Small intestine (tissue), 7 donors: ENCODE measurements around the gene CCDC177. TPM values are rescaled to one million over a fixed set of nuclear protein-coding genes. Genes with fewer than 3 reads are reported as not detected.

ENCODE experiments used
- DNase-seq, 2 donors: peaks; one replicate each; pipeline versions ENCODE4 v3.0.0 to v3.0.0-alpha.2; 2013
- FAIRE-seq: peaks from 2 replicates; lab custom pipeline; 2012; peaks lifted over from hg19 to GRCh38; lab: Jason Lieb, UNC
- H3K27ac ChIP-seq, 3 donors: one replicate each; pipeline ENCODE4 v1.5.1; 2013; ENCODE audit warnings: low read length in 2 of 3, mild to moderate bottlenecking in 2 of 3, control low read depth in 1 of 3, inconsistent platforms in 1 of 3, low read depth in 1 of 3, moderate library complexity in 1 of 3
- H3K27me3 ChIP-seq, 3 donors: one replicate each; pipeline ENCODE4 v1.6.1; 2013; ENCODE audit warnings: low read length in 3 of 3, inconsistent platforms in 1 of 3; ENCODE audit not compliant: control insufficient read depth in 3 of 3, insufficient read depth in 3 of 3
- H3K36me3 ChIP-seq, 3 donors: one replicate each; pipeline ENCODE4 v1.6.1; 2013; ENCODE audit warnings: low read length in 3 of 3, inconsistent platforms in 1 of 3, low read depth in 1 of 3, mild to moderate bottlenecking in 1 of 3, moderate library complexity in 1 of 3; ENCODE audit not compliant: control insufficient read depth in 3 of 3, insufficient read depth in 2 of 3
- H3K4me1 ChIP-seq, 3 donors: one replicate each; pipeline ENCODE4 v1.6.1; 2013; ENCODE audit warnings: low read length in 2 of 3, inconsistent platforms in 1 of 3, low read depth in 1 of 3, mild to moderate bottlenecking in 1 of 3, moderate library complexity in 1 of 3; ENCODE audit not compliant: control insufficient read depth in 3 of 3, insufficient read depth in 2 of 3
- H3K4me3 ChIP-seq, 3 donors: one replicate each; pipeline ENCODE4 v1.5.1; 2013; ENCODE audit warnings: low read length in 3 of 3, control low read depth in 1 of 3, inconsistent platforms in 1 of 3, low read depth in 1 of 3, mild to moderate bottlenecking in 1 of 3, moderate library complexity in 1 of 3
- H3K9me3 ChIP-seq, 2 donors: one replicate each; pipeline ENCODE4 v1.6.1; 2013; ENCODE audit warnings: low read depth in 1 of 2, low read length in 1 of 2; ENCODE audit not compliant: control insufficient read depth in 2 of 2, insufficient read depth in 1 of 2
- WGBS, 3 donors: extraction: QIAGEN DNeasy Blood & Tissue Kit; methylation state at CpG; one replicate each; pipeline ENCODE4 v1.1.7; 2013; 5-methylcytosine and 5-hydroxymethylcytosine counted together
- polyA plus RNA-seq, 4 donors: library from polyadenylated mRNA; stranded (reverse) in 3 of 4; unstranded in 1 of 4; fragments of 200-250 nt in 3 of 4; fragments of 120-200 nt in 1 of 4; gene quantifications; one replicate each; pipeline versions ENCODE4 v1.2.1 to v1.2.3, GENCODE V29; 2013
- donor health status: healthy with polysubstance abuse.
- donor health status: control.
- donor health status: control.
- donor health status: Bipolar disorder and iron deficiency.
- donor health status: healthy.

CCDC177 gene
- polyA plus RNA-seq, 4 donors, result 0.01 to 0.03 TPM; not detected in 2

DNA sequence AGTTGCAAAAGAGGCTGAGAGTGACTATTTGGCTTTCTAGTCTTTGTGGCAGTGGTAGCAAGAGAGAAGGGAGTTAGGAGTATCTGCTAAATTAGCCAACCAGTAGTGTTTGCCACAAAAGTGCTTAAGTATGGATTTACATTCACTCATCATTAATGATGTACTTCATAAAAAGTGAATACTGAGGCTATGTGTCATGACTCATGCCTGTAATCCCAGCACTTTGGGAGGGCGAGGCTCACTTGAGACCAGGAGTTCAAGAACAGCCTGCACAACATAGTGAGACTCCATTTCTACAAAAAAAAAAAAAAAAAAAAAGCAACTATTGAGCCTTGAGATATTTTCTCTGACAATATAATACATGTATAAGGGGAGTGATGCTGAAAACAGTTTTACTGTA, 36.8 kb downstream of the CCDC177 start:
- no peak for FAIRE-seq

DNA sequence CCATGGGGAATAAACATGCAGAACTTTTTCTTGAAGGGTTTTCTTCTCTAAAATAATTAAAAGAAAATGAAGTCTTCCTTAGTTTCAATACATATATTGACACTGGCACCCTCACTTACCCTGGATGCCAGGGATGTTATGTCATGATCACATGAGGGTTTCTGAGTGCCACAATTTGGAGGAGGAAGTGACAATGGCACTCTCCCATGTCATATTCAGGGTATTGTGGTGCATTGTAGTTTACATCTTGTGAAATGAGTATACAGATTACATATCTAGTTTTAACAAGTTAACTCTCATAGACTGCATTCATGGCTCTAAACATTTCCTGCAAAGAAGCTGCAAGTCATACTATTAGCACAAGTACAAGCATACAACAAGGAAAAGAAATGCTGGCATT, 37.7 kb downstream of the CCDC177 start:
- DNase-seq (no peak), FAIRE-seq (no peak)
- Histone ChIP-seq H3K27me3 (no peaks in the 10 kb centered on the region), H3K27ac (no peak overlapping the region), H3K9me3 (no peaks in the 10 kb centered on the region), H3K4me3 (no peak overlapping the region), H3K36me3 (no peaks in the 10 kb centered on the region), H3K4me1 (no peaks in the 10 kb centered on the region)

More for the DNA sequence above, 36.8 kb downstream of the CCDC177 start:
- Histone ChIP-seq H3K9me3 (no peaks in the 10 kb centered on the region), H3K36me3 (no peaks in the 10 kb centered on the region), H3K4me1 (no peaks in the 10 kb centered on the region), H3K27ac (no peak overlapping the region), H3K27me3 (peaks cover 0 to under 1% (median 0%) of the 10 kb centered on the region in 3 donors), H3K4me3 (no peak overlapping the region)
- DNase-seq, result no peak
- WGBS, 3 donors, result 58 to 85% (median 71%) methylated on average over 1 of the region's 1 CpG

DNA sequence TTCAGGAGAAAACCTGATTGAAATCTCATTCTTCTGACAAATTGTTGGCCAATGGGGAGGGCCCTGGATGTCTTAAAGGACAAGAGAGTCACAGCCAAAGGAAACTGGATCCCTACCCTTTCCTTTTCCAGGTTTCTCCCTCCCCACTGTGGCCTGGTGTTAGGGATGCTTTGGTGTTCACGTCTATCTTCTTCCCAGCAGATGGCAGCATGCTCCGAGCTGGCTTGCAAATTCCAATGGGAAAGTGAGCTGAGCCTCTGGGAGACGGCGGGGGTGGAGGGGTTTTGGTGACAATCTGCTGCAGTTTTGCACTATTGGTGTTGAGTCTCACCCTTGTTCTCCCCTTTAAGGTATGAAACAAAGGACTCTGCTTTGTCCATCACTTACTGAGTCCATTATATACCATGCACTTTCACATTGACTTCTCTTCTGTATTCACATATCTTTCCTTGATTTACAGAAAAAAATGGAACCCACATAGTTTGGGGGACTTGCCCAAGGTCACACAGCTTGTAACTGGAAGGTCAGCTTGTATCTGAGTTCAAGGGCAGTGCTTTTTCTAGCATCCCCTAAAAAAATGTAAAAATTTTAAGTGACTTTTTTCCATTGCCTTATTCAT, 39.3 kb downstream of the CCDC177 start:
- no peaks in the 10 kb centered on the region for H3K9me3 ChIP-seq
- DNase-seq (peak; percentile 40 to 51), FAIRE-seq (no peak)
- 3 to 5% (median 5%) methylated on average over 4 of the region's 4 CpGs for WGBS, 3 donors
- no peak overlapping the region for H3K27ac ChIP-seq
- no peaks in the 10 kb centered on the region for H3K4me1 ChIP-seq
- H3K27me3 ChIP-seq, result no peaks in the 10 kb centered on the region
- H3K4me3 ChIP-seq, result no peak overlapping the region
- no peaks in the 10 kb centered on the region for H3K36me3 ChIP-seq

DNA sequence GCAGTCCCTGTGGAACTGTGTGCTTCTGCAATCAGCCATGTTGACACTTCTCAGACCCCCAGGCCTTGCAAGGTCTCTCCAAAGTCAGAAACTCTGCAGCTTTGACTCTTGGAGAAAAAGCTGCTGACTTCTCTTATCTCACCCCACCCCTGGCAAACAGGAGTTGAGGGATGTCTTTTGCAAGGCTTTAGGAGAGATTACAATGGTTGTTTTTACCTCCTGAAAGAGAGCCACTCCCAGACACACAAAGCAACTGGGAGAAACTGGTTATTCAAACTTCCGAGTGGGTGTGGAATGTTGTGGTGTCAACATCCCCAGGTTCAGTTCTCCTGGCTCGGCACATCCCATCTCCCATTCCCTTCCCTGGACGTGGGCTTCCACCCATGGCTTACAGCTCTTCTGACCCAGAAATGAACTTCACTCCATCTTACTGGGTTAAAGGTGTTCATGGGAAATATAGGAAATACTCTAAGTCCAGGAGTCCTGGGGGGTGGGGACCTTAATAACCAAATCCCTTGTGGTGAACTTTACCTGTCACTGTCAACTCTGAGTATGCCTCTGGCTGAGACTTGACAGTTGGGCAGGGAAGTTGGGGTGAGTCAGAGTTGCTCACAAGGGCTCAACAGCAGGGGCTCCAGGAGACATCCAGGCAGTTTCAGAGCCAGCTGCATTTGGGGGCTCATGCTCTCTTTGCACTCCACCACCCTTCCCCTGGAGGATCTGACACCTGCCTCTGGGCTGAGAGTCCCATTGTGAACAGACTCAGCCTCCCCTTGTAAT, 41.9 kb downstream of the CCDC177 start:
- H3K27me3 ChIP-seq, result no peaks in the 10 kb centered on the region
- H3K27ac ChIP-seq, result no peak overlapping the region
- WGBS, 3 donors, result 27 to 48% (median 29%) methylated on average over 3 of the region's 3 CpGs
- H3K9me3 ChIP-seq, result no peaks in the 10 kb centered on the region
- H3K36me3 ChIP-seq, result no peaks in the 10 kb centered on the region
- DNase-seq (peak in 1 of 2 donors; percentile 23), FAIRE-seq (no peak)
- H3K4me3 ChIP-seq, result no peak overlapping the region
- no peaks in the 10 kb centered on the region for H3K4me1 ChIP-seq

DNA sequence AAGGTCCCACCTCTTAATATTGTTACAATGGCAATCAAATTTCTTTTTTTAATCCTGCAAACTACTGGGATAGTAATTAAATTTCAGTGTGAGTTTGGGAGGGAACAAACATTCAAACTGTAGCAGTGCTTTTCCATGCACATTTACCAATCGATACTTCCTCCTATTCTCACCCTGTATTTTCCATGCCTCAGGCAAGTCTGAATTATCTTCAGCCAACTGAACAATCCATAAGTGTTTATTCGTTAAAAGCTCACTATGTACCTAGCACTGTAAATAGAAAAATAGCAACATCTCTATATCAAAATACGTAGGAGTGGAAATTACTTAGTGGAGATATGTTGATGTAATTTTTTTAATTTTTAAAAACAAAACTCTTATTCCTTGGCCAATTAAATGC, 43.5 kb downstream of the CCDC177 start:
- FAIRE-seq (no peak), DNase-seq (no peak)
- Histone ChIP-seq H3K27ac (no peak overlapping the region), H3K36me3 (no peaks in the 10 kb centered on the region), H3K4me3 (no peak overlapping the region), H3K4me1 (no peaks in the 10 kb centered on the region), H3K27me3 (no peaks in the 10 kb centered on the region), H3K9me3 (no peaks in the 10 kb centered on the region)
- WGBS, 3 donors, result 83 to 88% (median 84%) methylated on average over 3 of the region's 3 CpGs

DNA sequence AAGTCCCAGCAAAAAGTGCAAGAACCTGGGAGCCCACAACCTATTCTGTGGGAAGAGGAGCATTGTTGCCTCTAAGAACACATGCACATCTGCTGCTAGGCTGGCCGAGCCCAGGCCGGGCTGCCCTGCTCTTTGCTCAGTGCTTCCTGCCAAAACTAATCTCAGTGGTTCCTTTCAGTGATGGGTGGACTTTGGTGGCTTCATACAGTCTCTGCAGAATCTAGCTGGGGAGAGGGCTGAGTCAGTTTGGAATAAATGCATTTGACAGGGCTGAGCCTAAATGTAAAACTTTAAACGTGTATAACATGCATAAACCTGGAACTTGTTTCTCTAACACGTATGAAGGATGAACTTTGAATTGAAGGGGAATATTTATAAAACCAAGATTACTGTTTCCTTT, 44.6 kb downstream of the CCDC177 start:
- Histone ChIP-seq H3K27me3 (no peaks in the 10 kb centered on the region), H3K36me3 (no peaks in the 10 kb centered on the region), H3K27ac (no peak overlapping the region), H3K4me3 (no peak overlapping the region), H3K9me3 (no peaks in the 10 kb centered on the region), H3K4me1 (no peaks in the 10 kb centered on the region)
- DNase-seq (no peak), FAIRE-seq (no peak)
- WGBS, 3 donors, result 31 to 52% (median 32%) methylated on average over 4 of the region's 4 CpGs

DNA sequence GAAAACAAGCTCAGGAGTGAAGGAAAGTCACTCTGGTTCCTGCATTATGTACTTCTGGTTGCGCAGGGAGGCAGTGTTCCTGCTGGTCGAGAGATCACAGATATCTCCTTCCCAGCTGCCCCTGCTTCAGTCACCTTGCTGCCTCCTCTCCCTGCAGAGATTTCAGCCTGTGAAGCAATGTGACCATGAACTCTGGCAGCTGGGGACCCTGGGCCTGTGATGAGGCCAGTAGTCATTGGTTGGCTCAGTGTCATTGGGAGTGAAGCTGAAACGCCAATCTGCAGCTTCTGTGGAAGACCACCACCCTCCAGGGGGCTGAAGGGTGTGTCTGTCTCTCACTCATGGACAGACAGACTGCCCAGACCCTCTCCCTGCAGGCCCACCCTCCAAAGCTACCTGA, 45.1 kb downstream of the CCDC177 start:
- no peak overlapping the region for H3K27ac ChIP-seq
- no peak for DNase-seq
- WGBS, 3 donors, result 87% methylated on average over 3 of the region's 3 CpGs
- no peaks in the 10 kb centered on the region for H3K36me3 ChIP-seq
- no peaks in the 10 kb centered on the region for H3K27me3 ChIP-seq
- no peak for FAIRE-seq
- H3K4me1 ChIP-seq, result no peaks in the 10 kb centered on the region
- H3K9me3 ChIP-seq, result no peaks in the 10 kb centered on the region
- no peak overlapping the region for H3K4me3 ChIP-seq

DNA sequence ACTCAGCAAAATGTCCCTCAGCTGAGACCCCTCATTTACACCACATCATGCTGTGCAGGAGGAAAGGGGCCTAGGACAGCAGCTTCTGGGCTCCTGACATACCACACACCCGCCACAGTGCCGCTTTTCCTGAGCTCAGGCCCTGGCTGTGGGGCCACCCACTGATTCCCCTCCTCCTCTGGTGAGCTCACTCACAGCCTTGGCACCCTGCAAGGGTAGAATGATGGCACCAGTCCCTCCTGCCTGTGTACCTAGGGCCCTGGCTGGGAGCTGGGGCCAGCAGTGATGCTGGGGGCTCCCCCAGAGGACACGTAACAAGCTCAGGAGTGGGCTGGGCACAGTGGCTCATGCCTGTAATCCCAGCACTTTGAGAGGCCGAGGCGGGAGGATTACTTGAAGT, 45.7 kb downstream of the CCDC177 start:
- FAIRE-seq (no peak), DNase-seq (no peak)
- Histone ChIP-seq H3K4me1 (no peaks in the 10 kb centered on the region), H3K4me3 (no peak overlapping the region), H3K36me3 (no peaks in the 10 kb centered on the region), H3K27ac (no peak overlapping the region), H3K9me3 (no peaks in the 10 kb centered on the region), H3K27me3 (no peaks in the 10 kb centered on the region)
- WGBS, 3 donors, result 88 to 92% (median 89%) methylated on average over 5 of the region's 5 CpGs
